ENCODE measurements around the gene SFRP4.

GRCh38 chr7:37956791-37957190 lies 40.2 kb upstream of the SFRP4 start:
- TF ChIP-seq CTCF (IDR thresholded peaks at IDR 0.05) (no peak), POLR2AphosphoS5 (IDR thresholded peaks at IDR 0.05; ENCODE audit: insufficient read depth in 1 of 2, low read depth in 1 of 2) (no peak)

Data from vagina (tissue), 2 donors.